Measurements from ENCODE around the gene NDST1. TPM values are rescaled to one million over a fixed set of nuclear protein-coding genes. Genes with fewer than 3 reads are reported as not detected.

Gene NDST1
- polyA plus RNA-seq, 2 of the 4 experiments (the other 2 are of a cell fraction), result 24.4 to 50.8 TPM

DNA sequence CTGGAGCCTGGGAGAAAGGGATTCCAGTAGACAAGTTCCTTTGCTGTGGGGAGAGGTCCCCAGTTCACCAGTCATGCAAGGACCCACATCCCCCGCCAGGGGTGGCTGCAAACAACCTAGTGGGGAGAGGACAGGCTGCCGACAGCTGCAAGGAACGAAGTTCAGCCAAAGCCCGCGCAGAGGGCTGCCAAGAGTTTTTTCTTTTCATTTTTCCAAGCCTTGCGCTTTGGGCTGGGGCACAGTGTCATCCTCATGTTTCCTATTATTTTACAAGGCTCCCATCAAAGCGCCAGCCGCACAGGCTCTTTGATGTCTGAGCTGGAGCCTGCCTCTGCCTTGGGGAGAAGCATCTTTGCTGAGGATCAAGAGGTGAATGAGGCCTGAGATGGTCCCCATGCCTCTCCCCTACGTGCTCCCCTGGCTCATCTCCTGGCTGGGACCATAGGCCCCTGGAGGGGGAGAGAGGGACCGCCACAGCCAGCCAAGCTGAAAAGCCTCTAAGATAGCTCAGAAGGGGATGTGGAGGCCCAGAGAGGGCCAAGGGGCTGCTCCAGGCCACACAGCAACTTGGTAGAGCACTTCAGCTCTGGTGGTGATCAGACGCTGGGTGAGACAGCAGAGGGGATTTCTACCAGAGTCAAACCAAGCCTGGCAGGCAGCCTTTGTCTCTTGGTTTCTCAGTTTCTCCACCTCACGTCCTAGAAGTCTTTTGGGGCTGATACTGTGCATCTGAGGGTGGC is 82.1 kb downstream of the NDST1 start:
- 81% methylated on average over 12 of the region's 12 CpGs for WGBS (ENCODE audit: missing lambda C conversion rate)
- Histone ChIP-seq H3K4me1 (no peaks in the 10 kb centered on the region), H3K4me2 (no peak overlapping the region), H3K9me3 (no peaks in the 10 kb centered on the region), H3K27ac (no peak overlapping the region), H3K4me3 (no peak overlapping the region)
- ATAC-seq (peak in 1 of 2 experiments; percentile 50; a peak in 3 of 6 replicates), DNase-seq (ENCODE audit: low read depth in 1 of 2, low spot score in 1 of 2) (no peak), FAIRE-seq (no peak)
- no peak for TF ChIP-seq ZNF302 (CRISPR knock-in tag; IDR thresholded peaks at IDR 0.05)
- TF ChIP-seq RAD21 (conservative IDR thresholded peaks at IDR 0.05 in 1 of 2, IDR thresholded peaks at IDR 0.05 in 1 of 2), result peak in 1 of 2 experiments; percentile 22; a peak in 2 of 5 replicates
- CTCF ChIA-PET, result interaction anchor here (0.7 to 2.1 kb wide), 5 partner anchors 9 to 30 kb away, joined by 3 to 8 read pairs (median 3); no protein-coding TSS in a partner anchor
- POLR2A ChIA-PET, result no interaction called here

DNA sequence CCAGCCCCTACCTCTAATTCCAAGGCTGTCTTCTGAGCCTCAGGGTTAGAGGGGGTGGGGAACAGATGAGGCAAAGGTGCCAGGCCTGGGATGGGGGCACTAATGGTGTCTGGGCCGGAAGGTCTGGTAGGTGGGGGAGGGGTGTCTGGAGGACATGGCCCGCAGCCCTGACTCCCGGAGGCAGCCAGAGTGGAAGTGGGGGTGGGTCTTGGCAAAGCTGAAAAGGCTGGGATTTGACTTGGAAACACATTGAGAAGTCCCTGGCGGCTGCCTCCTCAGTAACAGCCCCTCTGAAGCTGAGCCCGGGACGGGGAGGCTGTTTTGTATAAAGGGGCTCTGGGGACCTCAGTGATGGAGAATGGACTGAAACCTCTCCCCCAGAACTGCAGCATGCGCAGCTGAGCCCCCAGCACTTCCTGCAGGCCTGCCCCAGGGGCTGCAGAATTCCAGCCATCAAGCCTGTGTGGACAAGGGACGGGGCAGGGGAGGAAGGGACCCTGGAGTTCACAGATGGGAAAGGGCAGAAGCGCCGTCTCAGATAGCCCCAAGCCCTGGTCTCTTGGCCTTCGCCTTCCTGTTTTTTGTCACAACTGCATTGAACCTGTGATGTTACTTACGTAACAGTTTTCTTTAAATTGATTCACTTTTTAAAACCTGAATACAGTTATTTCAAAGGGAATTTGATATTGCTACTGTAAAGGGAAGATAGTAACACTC is 83.2 kb downstream of the NDST1 start:
- H3K9me3 ChIP-seq, result no peaks in the 10 kb centered on the region
- 0 out of 6 replicates have a peak, but pooled peaks of 1 of the 2 experiments have one; percentile 15 for ATAC-seq
- peak overlapping the region in 1 of 2 experiments; percentile 25; a peak in 1 of 6 replicates for H3K27ac ChIP-seq
- no peak for DNase-seq (ENCODE audit: low read depth in 1 of 2, low spot score in 1 of 2)
- WGBS (ENCODE audit: missing lambda C conversion rate), result 83% methylated on average over 12 of the region's 12 CpGs
- H3K4me1 ChIP-seq, result no peaks in the 10 kb centered on the region
- H3K4me3 ChIP-seq, result no peak overlapping the region
- ChIA-PET CTCF (interaction anchor here (1.1 to 2.1 kb wide), 3 partner anchors 13 to 31 kb away, joined by 3 to 8 read pairs (median 4); no protein-coding TSS in a partner anchor), POLR2A (no interaction called here)
- H3K4me2 ChIP-seq, result no peak overlapping the region
- no peak for FAIRE-seq
- no peak for TF ChIP-seq ZC3H11A (IDR thresholded peaks at IDR 0.05)
- TF ChIP-seq, protein P1, sequence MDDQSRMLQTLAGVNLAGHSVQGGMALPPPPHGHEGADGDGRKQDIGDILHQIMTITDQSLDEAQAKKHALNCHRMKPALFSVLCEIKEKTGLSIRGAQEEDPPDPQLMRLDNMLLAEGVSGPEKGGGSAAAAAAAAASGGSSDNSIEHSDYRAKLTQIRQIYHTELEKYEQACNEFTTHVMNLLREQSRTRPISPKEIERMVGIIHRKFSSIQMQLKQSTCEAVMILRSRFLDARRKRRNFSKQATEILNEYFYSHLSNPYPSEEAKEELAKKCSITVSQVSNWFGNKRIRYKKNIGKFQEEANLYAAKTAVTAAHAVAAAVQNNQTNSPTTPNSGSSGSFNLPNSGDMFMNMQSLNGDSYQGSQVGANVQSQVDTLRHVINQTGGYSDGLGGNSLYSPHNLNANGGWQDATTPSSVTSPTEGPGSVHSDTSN (IDR thresholded peaks at IDR 0.05), result no peak
- no peak for TF ChIP-seq CBX2 (IDR thresholded peaks at IDR 0.05; ENCODE audit: borderline replicate concordance, low read depth)
- no peak for TF ChIP-seq HEYL (CRISPR knock-in tag; IDR thresholded peaks at IDR 0.05)

DNA sequence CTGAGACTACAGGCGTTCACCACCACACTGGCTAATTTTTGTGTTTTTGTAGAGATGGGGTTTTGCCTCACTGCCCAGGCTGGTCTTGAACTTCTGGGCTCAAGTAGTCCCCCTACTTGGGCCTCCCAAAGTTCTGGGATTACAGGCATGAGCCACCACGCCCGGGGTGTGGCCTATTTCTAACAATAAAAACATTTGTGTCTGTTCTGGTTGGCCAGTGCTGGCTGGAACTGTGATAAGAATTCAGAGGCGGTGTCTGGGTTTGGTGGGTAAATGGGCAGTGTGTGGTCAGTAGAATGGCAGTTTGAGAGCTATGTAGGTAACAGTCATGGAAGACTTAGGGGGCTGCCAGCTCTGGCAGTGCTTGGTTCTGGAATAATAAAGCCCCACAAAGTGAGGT is 85.7 kb downstream of the NDST1 start:
- Histone ChIP-seq H3K27ac (no peak overlapping the region), H3K4me1 (no peaks in the 10 kb centered on the region), H3K4me3 (no peak overlapping the region), H3K4me2 (no peak overlapping the region), H3K9me3 (no peaks in the 10 kb centered on the region)
- WGBS (ENCODE audit: missing lambda C conversion rate), result 51% methylated on average over 3 of the region's 4 CpGs
- peak in 1 of 2 experiments; percentile 14 for DNase-seq (ENCODE audit: low read depth in 1 of 2, low spot score in 1 of 2)
- POLR2A ChIA-PET, result no interaction called here
- no peak for FAIRE-seq
- TF ChIP-seq EP300 (IDR thresholded peaks at IDR 0.05) (no peak), RCOR1 (IDR thresholded peaks at IDR 0.05; ENCODE audit: low read depth, low read length) (no peak), HOXA7 (CRISPR knock-in tag; IDR thresholded peaks at IDR 0.05) (no peak), ZSCAN20 (CRISPR knock-in tag; IDR thresholded peaks at IDR 0.05) (no peak), CEBPB (IDR thresholded peaks at IDR 0.05) (no peak), JUN (IDR thresholded peaks at IDR 0.05) (no peak), TP53 (CRISPR knock-in tag; IDR thresholded peaks at IDR 0.05) (no peak), FOSL2 (IDR thresholded peaks at IDR 0.05) (no peak), FOSL2 (CRISPR knock-in tag; IDR thresholded peaks at IDR 0.05) (no peak), JUNB (IDR thresholded peaks at IDR 0.05) (no peak)
- TF ChIP-seq, protein P2, sequence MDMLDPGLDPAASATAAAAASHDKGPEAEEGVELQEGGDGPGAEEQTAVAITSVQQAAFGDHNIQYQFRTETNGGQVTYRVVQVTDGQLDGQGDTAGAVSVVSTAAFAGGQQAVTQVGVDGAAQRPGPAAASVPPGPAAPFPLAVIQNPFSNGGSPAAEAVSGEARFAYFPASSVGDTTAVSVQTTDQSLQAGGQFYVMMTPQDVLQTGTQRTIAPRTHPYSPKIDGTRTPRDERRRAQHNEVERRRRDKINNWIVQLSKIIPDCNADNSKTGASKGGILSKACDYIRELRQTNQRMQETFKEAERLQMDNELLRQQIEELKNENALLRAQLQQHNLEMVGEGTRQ (IDR thresholded peaks at IDR 0.05), result no peak
- TF ChIP-seq, protein P1 (IDR thresholded peaks at IDR 0.05), result no peak
- CTCF ChIA-PET, result interaction anchor here (0.9 to 1.1 kb wide), 3 partner anchors 14 to 185 kb away, joined by 3 read pairs; partner anchors contain the start of gene SMIM3
- ATAC-seq, result no peak
